ENCODE data around the gene STX3.
"Not testable (repeated sequence)": the region's sequence is repeated elsewhere in the genome, so short reads cannot be mapped to it uniquely, and the experiment has no call there.

Gene STX3

DNA sequence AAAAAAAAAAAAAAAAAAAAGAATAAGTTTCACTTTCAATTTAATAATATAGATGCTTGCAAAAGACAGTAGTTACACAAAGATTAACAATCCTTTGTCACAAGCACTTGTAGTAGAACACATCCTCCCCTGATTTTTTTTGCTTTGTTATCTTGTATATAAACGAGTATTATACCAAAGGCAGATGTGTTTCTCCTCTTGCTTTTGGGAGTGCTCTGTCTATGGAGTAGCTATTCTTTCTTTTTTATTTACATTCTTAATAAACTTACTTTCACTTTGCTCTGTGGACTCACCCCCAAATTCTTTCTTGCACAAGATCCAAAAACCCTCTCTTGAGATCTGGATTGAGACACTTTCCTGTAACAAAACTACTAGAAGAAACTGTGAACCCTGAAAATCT, 58.8 kb downstream of the STX3 start:
- Histone ChIP-seq H3K4me1 (ENCODE audit: control extremely low read depth in 1 of 4, control insufficient read depth in 4 of 4, insufficient read depth in 4 of 4, low read length in 3 of 4) (peaks cover 27 to 66% (median 42%) of the 10 kb centered on the region in 4 experiments), H3K27ac (ENCODE audit: insufficient read depth in 1 of 2, low read depth in 1 of 2, low read length in 2 of 2, poor library complexity in 1 of 2, severe bottlenecking in 2 of 2) (peak overlapping the region in 1 of 2 experiments; percentile 49), H3K9me3 (ENCODE audit: control extremely low read depth in 1 of 5, control insufficient read depth in 4 of 5, insufficient read depth in 2 of 5, low read depth in 1 of 5, low read length in 4 of 5) (no peaks in the 10 kb centered on the region), H3K4me3 (ENCODE audit: control insufficient read depth in 1 of 7, extremely low read depth in 1 of 7, insufficient read depth in 4 of 7, low read depth in 2 of 7, low read length in 6 of 7) (peak overlapping the region in 6 of 7 experiments; percentile 22 to 72 (median 55)), H3K36me3 (ENCODE audit: control insufficient read depth in 4 of 4, insufficient read depth in 4 of 4, low read length in 3 of 4) (no peaks in the 10 kb centered on the region), H3K27me3 (replicated peaks in 2 of 5; ENCODE audit: control insufficient read depth in 4 of 5, insufficient read depth in 5 of 5, low read length in 4 of 5) (no peaks in the 10 kb centered on the region)
- ChIA-PET CTCF (interaction anchor here (1.1 to 1.2 kb wide), 2 partner anchors 9 to 438 kb away, joined by 3 read pairs; no protein-coding TSS in a partner anchor), POLR2A (no interaction called here)
- DNase-seq = peak; percentile 36 to 67 (median 58)
- WGBS (ENCODE audit: insufficient coverage) = no CpG with 5 or more reads among the region's 1 CpG

DNA sequence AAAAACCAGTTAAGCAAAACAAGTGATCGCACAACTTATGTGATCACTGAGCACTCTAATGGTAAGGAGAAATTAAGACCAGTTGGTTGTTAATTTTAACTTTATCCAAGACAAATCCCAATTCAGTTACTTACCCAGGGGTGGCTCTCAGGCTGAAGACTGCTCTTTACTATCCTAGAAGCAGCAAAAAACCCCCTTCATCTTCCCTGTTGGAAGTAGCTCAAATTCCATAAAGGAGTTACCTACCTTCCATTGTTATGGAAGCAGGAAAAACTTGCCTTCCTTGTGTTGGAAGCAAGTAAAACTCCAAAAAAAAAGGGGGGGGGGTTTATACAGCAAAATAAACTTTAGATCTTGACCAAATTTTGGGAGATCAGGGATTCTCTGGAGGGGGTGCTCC, 60.6 kb downstream of the STX3 start:
- WGBS (ENCODE audit: insufficient coverage) = no CpG with 5 or more reads among the region's 1 CpG
- no peak overlapping the region for H3K27ac ChIP-seq (ENCODE audit: insufficient read depth in 1 of 2, low read depth in 1 of 2, low read length in 2 of 2, poor library complexity in 1 of 2, severe bottlenecking in 2 of 2)
- CTCF ChIA-PET = interaction anchor here (1.6 kb wide), 1 partner anchor 436 kb away, joined by 3 read pairs; no protein-coding TSS in a partner anchor
- POLR2A ChIA-PET = no interaction called here
- peaks cover 37 to 70% (median 44%) of the 10 kb centered on the region in 4 experiments for H3K4me1 ChIP-seq (ENCODE audit: control extremely low read depth in 1 of 4, control insufficient read depth in 4 of 4, insufficient read depth in 4 of 4, low read length in 3 of 4)
- H3K36me3 ChIP-seq (ENCODE audit: control insufficient read depth in 4 of 4, insufficient read depth in 4 of 4, low read length in 3 of 4) = no peaks in the 10 kb centered on the region
- H3K27me3 ChIP-seq (replicated peaks in 2 of 5; ENCODE audit: control insufficient read depth in 4 of 5, insufficient read depth in 5 of 5, low read length in 4 of 5) = no peaks in the 10 kb centered on the region
- H3K9me3 ChIP-seq (ENCODE audit: control extremely low read depth in 1 of 5, control insufficient read depth in 4 of 5, insufficient read depth in 2 of 5, low read depth in 1 of 5, low read length in 4 of 5) = no peaks in the 10 kb centered on the region
- no peak overlapping the region for H3K4me3 ChIP-seq (ENCODE audit: control insufficient read depth in 1 of 7, extremely low read depth in 1 of 7, insufficient read depth in 4 of 7, low read depth in 2 of 7, low read length in 6 of 7)
- DNase-seq = no peak

DNA sequence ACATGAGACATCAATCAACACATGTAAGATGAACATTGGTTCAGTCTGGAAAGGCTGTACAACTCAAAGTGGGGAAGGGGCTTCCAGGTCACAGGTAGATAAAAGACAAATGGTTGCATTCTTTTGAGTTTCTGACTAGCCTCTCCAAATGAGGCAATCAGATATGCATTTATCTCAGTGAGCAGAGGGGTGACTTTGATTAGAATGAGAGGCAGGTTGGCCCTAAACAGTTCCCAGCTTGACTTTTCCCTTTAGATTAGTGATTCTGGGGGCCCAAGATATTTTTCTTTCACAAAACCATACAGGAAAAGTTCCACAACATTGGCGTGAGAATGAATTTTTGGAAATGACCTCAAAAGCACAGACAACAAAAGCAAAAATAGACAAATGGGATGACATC, 61.3 kb downstream of the STX3 start:
- DNase-seq; H3K9me3 ChIP-seq (ENCODE audit: control extremely low read depth in 1 of 5, control insufficient read depth in 4 of 5, insufficient read depth in 2 of 5, low read depth in 1 of 5, low read length in 4 of 5); H3K4me3 ChIP-seq (ENCODE audit: control insufficient read depth in 1 of 7, extremely low read depth in 1 of 7, insufficient read depth in 4 of 7, low read depth in 2 of 7, low read length in 6 of 7); H3K27ac ChIP-seq (ENCODE audit: insufficient read depth in 1 of 2, low read depth in 1 of 2, low read length in 2 of 2, poor library complexity in 1 of 2, severe bottlenecking in 2 of 2); H3K36me3 ChIP-seq (ENCODE audit: control insufficient read depth in 4 of 4, insufficient read depth in 4 of 4, low read length in 3 of 4); POLR2A ChIA-PET; H3K27me3 ChIP-seq (replicated peaks in 2 of 5; ENCODE audit: control insufficient read depth in 4 of 5, insufficient read depth in 5 of 5, low read length in 4 of 5): not testable (repeated sequence)
- peaks cover 33 to 66% (median 39%) of the 10 kb centered on the region in 4 experiments for H3K4me1 ChIP-seq (ENCODE audit: control extremely low read depth in 1 of 4, control insufficient read depth in 4 of 4, insufficient read depth in 4 of 4, low read length in 3 of 4)
- CTCF ChIA-PET = interaction anchor here (0.9 to 1.6 kb wide), 3 partner anchors 313 to 956 kb away, joined by 3 read pairs; no protein-coding TSS in a partner anchor
- no CpG with 5 or more reads among the region's 1 CpG for WGBS (ENCODE audit: insufficient coverage)

DNA sequence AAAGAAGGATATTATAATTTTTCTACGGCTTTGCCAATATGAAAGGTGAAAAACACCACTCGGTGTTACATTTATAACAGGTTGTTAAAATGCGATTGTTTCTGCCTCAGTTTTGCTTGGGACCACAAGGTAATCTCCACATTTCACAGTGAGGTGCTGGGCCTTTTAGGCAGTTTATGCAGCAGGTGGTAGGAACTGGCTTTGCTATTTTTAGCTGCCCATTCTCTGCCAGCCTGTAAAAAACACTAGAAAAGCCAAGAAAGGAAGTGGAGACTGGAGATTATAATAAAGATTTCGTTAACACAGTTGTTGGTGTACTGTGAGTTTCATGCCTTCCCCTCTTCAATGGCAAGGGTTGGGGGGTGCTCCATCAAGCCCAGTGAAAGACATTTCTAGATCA, 63.4 kb downstream of the STX3 start:
- CTCF ChIA-PET = interaction anchor here (2.6 kb wide), 1 partner anchor 433 kb away, joined by 10 read pairs; no protein-coding TSS in a partner anchor
- Histone ChIP-seq H3K27ac (ENCODE audit: insufficient read depth in 1 of 2, low read depth in 1 of 2, low read length in 2 of 2, poor library complexity in 1 of 2, severe bottlenecking in 2 of 2) (no peak overlapping the region), H3K4me1 (ENCODE audit: control extremely low read depth in 1 of 4, control insufficient read depth in 4 of 4, insufficient read depth in 4 of 4, low read length in 3 of 4) (peaks cover 37 to 68% (median 38%) of the 10 kb centered on the region in 4 experiments), H3K36me3 (ENCODE audit: control insufficient read depth in 4 of 4, insufficient read depth in 4 of 4, low read length in 3 of 4) (no peaks in the 10 kb centered on the region), H3K27me3 (replicated peaks in 2 of 5; ENCODE audit: control insufficient read depth in 4 of 5, insufficient read depth in 5 of 5, low read length in 4 of 5) (no peaks in the 10 kb centered on the region), H3K9me3 (ENCODE audit: control extremely low read depth in 1 of 5, control insufficient read depth in 4 of 5, insufficient read depth in 2 of 5, low read depth in 1 of 5, low read length in 4 of 5) (no peaks in the 10 kb centered on the region), H3K4me3 (ENCODE audit: control insufficient read depth in 1 of 7, extremely low read depth in 1 of 7, insufficient read depth in 4 of 7, low read depth in 2 of 7, low read length in 6 of 7) (peak overlapping the region in 3 of 7 experiments; percentile 3 to 40 (median 10))
- peak in 2 of 3 donors; percentile 57 to 76 for DNase-seq
- POLR2A ChIA-PET = interaction anchor here (0.7 kb wide), 1 partner anchor 62 kb away, joined by 3 read pairs; no protein-coding TSS in a partner anchor
- WGBS (ENCODE audit: insufficient coverage) = no CpG with 5 or more reads among the region's 4 CpGs

DNA sequence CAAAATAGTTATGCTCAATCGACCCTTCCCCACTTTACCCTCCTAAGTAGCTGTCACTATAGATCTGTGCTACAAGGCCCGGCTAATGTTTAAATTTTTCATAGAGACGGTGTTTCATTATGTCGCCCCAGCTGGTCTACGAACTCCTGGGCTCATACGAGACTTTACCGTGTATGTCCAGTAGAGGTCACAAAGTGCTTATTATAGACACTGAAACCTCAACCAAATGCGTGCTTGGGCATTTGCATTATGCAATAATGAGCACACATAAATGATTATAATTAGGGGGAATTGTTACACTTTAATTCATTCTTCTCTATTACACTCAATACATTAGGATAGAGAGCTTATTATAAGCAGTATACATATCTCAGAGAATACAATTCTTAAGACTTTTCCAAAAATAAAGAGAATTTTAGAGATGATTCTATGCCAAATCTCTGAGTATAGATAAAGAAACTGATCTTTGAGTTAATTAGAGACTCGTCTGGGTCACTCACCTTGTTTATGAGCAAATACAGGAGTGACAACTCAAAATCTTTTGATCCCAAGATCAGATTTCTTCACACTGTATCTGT, 67.9 kb downstream of the STX3 start:
- POLR2A ChIA-PET = no interaction called here
- WGBS (ENCODE audit: insufficient coverage) = 0% methylated on average over 6 of the region's 9 CpGs
- Histone ChIP-seq H3K4me3 (ENCODE audit: control insufficient read depth in 1 of 7, extremely low read depth in 1 of 7, insufficient read depth in 4 of 7, low read depth in 2 of 7, low read length in 6 of 7) (peak overlapping the region in 2 of 7 experiments; percentile 15 to 46), H3K4me1 (ENCODE audit: control extremely low read depth in 1 of 4, control insufficient read depth in 4 of 4, insufficient read depth in 4 of 4, low read length in 3 of 4) (peaks cover 14 to 33% (median 24%) of the 10 kb centered on the region in 4 experiments), H3K27me3 (replicated peaks in 2 of 5; ENCODE audit: control insufficient read depth in 4 of 5, insufficient read depth in 5 of 5, low read length in 4 of 5) (no peaks in the 10 kb centered on the region), H3K36me3 (ENCODE audit: control insufficient read depth in 4 of 4, insufficient read depth in 4 of 4, low read length in 3 of 4) (no peaks in the 10 kb centered on the region), H3K27ac (ENCODE audit: insufficient read depth in 1 of 2, low read depth in 1 of 2, low read length in 2 of 2, poor library complexity in 1 of 2, severe bottlenecking in 2 of 2) (no peak overlapping the region), H3K9me3 (ENCODE audit: control extremely low read depth in 1 of 5, control insufficient read depth in 4 of 5, insufficient read depth in 2 of 5, low read depth in 1 of 5, low read length in 4 of 5) (no peaks in the 10 kb centered on the region)
- peak; percentile 77 to 85 (median 84) for DNase-seq
- CTCF ChIA-PET = interaction anchor here (0.6 to 4.0 kb wide), 14 partner anchors 9 to 442 kb away, joined by 3 to 20 read pairs (median 3); no protein-coding TSS in a partner anchor

DNA sequence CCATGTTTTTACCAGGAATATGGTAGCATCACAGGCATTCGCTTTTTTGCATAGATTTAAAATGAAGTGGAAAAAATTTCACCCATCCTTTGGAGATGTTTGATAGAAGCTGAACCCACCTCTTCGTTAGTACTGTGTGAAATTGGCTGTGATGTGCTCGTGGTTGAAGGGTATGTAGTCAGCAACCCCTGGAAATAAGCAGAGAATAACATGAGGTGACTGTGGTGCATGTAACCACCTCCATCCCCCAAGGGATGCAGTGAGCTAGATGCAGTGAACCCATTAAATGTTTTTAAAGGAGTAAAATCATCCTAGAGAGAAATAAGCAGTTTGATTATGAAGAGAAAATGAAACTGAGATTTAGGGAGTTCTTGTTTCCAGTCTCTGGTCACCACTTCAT, 74.2 kb downstream of the STX3 start:
- Histone ChIP-seq H3K4me3 (ENCODE audit: control insufficient read depth in 1 of 7, extremely low read depth in 1 of 7, insufficient read depth in 4 of 7, low read depth in 2 of 7, low read length in 6 of 7) (no peak overlapping the region), H3K27me3 (replicated peaks in 2 of 5; ENCODE audit: control insufficient read depth in 4 of 5, insufficient read depth in 5 of 5, low read length in 4 of 5) (no peaks in the 10 kb centered on the region), H3K27ac (ENCODE audit: insufficient read depth in 1 of 2, low read depth in 1 of 2, low read length in 2 of 2, poor library complexity in 1 of 2, severe bottlenecking in 2 of 2) (no peak overlapping the region), H3K9me3 (ENCODE audit: control extremely low read depth in 1 of 5, control insufficient read depth in 4 of 5, insufficient read depth in 2 of 5, low read depth in 1 of 5, low read length in 4 of 5) (no peaks in the 10 kb centered on the region), H3K4me1 (ENCODE audit: control extremely low read depth in 1 of 4, control insufficient read depth in 4 of 4, insufficient read depth in 4 of 4, low read length in 3 of 4) (peaks cover 0 to 6% (median 0%) of the 10 kb centered on the region in 4 experiments), H3K36me3 (ENCODE audit: control insufficient read depth in 4 of 4, insufficient read depth in 4 of 4, low read length in 3 of 4) (no peaks in the 10 kb centered on the region)
- ChIA-PET CTCF (interaction anchor here (1.0 kb wide), 1 partner anchor 422 kb away, joined by 3 read pairs; no protein-coding TSS in a partner anchor), POLR2A (no interaction called here)
- WGBS (ENCODE audit: insufficient coverage) = 80% methylated on average over 1 of the region's 3 CpGs
- DNase-seq = no peak

DNA sequence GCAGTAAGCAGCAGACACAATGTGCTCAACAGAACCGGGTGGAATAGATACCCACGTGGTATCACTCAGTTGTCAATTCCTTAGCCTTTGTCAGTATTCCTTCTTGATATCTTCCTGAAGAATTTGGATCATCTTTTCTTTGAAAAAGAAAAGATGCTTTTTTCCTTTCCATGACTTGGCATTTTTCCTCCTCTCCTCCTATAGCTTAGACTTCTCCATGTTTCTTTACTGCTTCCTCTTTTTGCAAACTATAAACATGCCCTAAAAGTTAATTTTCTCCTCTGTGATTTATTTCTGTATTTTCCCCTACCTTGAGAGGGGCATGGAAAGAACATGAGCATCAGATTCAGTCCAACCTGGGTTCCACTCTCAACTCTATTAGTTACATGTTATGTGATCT, 78.4 kb downstream of the STX3 start:
- Histone ChIP-seq H3K9me3 (ENCODE audit: control extremely low read depth in 1 of 5, control insufficient read depth in 4 of 5, insufficient read depth in 2 of 5, low read depth in 1 of 5, low read length in 4 of 5) (no peaks in the 10 kb centered on the region), H3K27ac (ENCODE audit: insufficient read depth in 1 of 2, low read depth in 1 of 2, low read length in 2 of 2, poor library complexity in 1 of 2, severe bottlenecking in 2 of 2) (no peak overlapping the region), H3K4me1 (ENCODE audit: control extremely low read depth in 1 of 4, control insufficient read depth in 4 of 4, insufficient read depth in 4 of 4, low read length in 3 of 4) (peaks cover 0 to 6% (median 0%) of the 10 kb centered on the region in 4 experiments), H3K36me3 (ENCODE audit: control insufficient read depth in 4 of 4, insufficient read depth in 4 of 4, low read length in 3 of 4) (no peaks in the 10 kb centered on the region), H3K27me3 (replicated peaks in 2 of 5; ENCODE audit: control insufficient read depth in 4 of 5, insufficient read depth in 5 of 5, low read length in 4 of 5) (no peaks in the 10 kb centered on the region), H3K4me3 (ENCODE audit: control insufficient read depth in 1 of 7, extremely low read depth in 1 of 7, insufficient read depth in 4 of 7, low read depth in 2 of 7, low read length in 6 of 7) (no peak overlapping the region)
- ChIA-PET CTCF (interaction anchor here (1.0 kb wide), 1 partner anchor 86 kb away, joined by 3 read pairs; no protein-coding TSS in a partner anchor), POLR2A (no interaction called here)
- 83% methylated on average over 1 of the region's 2 CpGs for whole genome bisulfite sequencing (ENCODE audit: insufficient coverage)
- DNase-seq = peak in 2 of 3 donors; percentile 45
